Mammary epithelial cell (primary cell): ENCODE measurements around the gene USP31.

Source experiments
- EZH2 ChIP-seq: IDR thresholded peaks from 2 replicates; pipeline ENCODE4 v1.6.1; 2012; ENCODE audit warnings: low read length, inconsistent platforms, borderline replicate concordance
- TF ChIP-seq, protein P1 (sequence below), 2 donors: IDR thresholded peaks in 1 of 2; conservative IDR thresholded peaks in 1 of 2; 2 replicates each; pipeline ENCODE4 v1.5.1; 2011 to 2012; ENCODE audit warnings: inconsistent platforms in 2 of 2, low read length in 2 of 2, mild to moderate bottlenecking in 2 of 2, control low read depth in 1 of 2, low read depth in 1 of 2; ENCODE audit not compliant: insufficient read depth in 1 of 2; ENCODE audit errors: extremely low read depth in 1 of 2

DNA sequence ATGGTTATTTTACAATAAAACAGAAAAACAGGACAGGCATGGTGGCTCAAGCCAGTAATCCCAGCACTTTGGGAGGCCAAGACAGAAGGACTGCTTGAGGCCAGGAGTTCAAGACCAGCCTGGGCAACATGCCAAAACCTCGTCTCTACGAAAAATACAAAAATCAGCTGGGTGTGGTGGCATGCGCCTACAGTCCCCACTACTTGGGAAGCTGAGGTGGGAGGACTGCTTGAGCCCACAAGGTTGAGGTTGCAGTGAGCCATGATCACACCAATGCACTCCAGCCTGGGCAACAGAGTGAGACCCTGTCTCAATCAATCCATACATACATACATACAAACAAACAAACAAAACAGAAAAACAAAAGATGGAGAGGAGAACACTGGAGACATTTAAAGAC is 45.6 kb downstream of the USP31 start:
- TF ChIP-seq, protein P1, sequence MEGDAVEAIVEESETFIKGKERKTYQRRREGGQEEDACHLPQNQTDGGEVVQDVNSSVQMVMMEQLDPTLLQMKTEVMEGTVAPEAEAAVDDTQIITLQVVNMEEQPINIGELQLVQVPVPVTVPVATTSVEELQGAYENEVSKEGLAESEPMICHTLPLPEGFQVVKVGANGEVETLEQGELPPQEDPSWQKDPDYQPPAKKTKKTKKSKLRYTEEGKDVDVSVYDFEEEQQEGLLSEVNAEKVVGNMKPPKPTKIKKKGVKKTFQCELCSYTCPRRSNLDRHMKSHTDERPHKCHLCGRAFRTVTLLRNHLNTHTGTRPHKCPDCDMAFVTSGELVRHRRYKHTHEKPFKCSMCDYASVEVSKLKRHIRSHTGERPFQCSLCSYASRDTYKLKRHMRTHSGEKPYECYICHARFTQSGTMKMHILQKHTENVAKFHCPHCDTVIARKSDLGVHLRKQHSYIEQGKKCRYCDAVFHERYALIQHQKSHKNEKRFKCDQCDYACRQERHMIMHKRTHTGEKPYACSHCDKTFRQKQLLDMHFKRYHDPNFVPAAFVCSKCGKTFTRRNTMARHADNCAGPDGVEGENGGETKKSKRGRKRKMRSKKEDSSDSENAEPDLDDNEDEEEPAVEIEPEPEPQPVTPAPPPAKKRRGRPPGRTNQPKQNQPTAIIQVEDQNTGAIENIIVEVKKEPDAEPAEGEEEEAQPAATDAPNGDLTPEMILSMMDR (conservative IDR thresholded peaks at IDR 0.05 in 1 of 2, IDR thresholded peaks at IDR 0.05 in 1 of 2; ENCODE audit: extremely low read depth in 1 of 2, insufficient read depth in 1 of 2, low read depth in 1 of 2, low read length in 2 of 2), result no peak
- no peak for TF ChIP-seq EZH2
